Adrenal gland (tissue), 12 donors: ENCODE results near the gene NFATC3. TPM values are rescaled to one million over a fixed set of nuclear protein-coding genes. Genes with fewer than 3 reads are reported as not detected.

ENCODE experiments used
- DNase-seq, 7 donors: peaks; one replicate each; pipeline ENCODE4 v3.0.0-alpha.2; 2019 to 2020
- H3K27ac ChIP-seq, 5 donors: fragments of 200-600 bp; sonication (generic) in 4 of 5; 1 replicate in 3 of 5; 2 replicates in 2 of 5; pipeline versions ENCODE4 v1.5.1 to v1.8.0; 2016 to 2020; ENCODE audit warnings: mild to moderate bottlenecking in 1 of 5
- H3K27me3 ChIP-seq: fragments of 200-600 bp; 2 replicates; pipeline ENCODE4 v1.8.0; 2021
- H3K36me3 ChIP-seq, 2 donors: fragments of 200-600 bp; replicated peaks in 1 of 2; 1 replicate in 1 of 2; 2 replicates in 1 of 2; pipeline versions ENCODE4 v1.5.1 to v1.8.0; 2018 to 2022
- H3K4me1 ChIP-seq, 2 donors: fragments of 200-600 bp; replicated peaks in 1 of 2; 1 replicate in 1 of 2; 2 replicates in 1 of 2; pipeline versions ENCODE4 v1.5.1 to v1.8.0; 2018 to 2021
- H3K4me3 ChIP-seq, 4 donors: fragments of 200-600 bp; sonication (generic) in 3 of 4; one replicate each; pipeline ENCODE4 v1.5.1; 2016 to 2018
- H3K9me3 ChIP-seq, 3 donors: fragments of 200-600 bp; sonication (generic) in 1 of 3; replicated peaks in 1 of 3; 1 replicate in 2 of 3; 2 replicates in 1 of 3; pipeline versions ENCODE4 v1.5.1 to v1.8.0; 2016 to 2021
- POLR2A ChIP-seq, 2 donors: fragments of 450-650 bp; IDR thresholded peaks; one replicate each; pipeline ENCODE4 v1.6.1; 2017; ENCODE audit warnings: antibody characterized with exemption in 2 of 2, mild to moderate bottlenecking in 2 of 2, moderate library complexity in 1 of 2
- WGBS, 4 donors: extraction: QIAGEN DNeasy Blood & Tissue Kit in 2 of 4; methylation state at CpG; one replicate each; pipeline versions ENCODE4 v1.1.5 to v1.1.7; 2013 to 2017; 5-methylcytosine and 5-hydroxymethylcytosine counted together
- intact Hi-C, 2 donors: fragments of 100-400 bp; cut with DNase I; formaldehyde crosslinking; loops; one replicate each; pipeline versions ENCODE4 v1.14.1 to v1.15.0; 2022 to 2023
- polyA plus RNA-seq, 3 donors: library from polyadenylated mRNA; stranded (reverse); fragments of 200-250 nt in 2 of 3; fragments of 350-450 nt in 1 of 3; fragmentation: Illumina TruSeq in 1 of 3; extraction: RNeasy Lipid Tissue Mini Kit (QIAGEN cat#74804) in 1 of 3; gene quantifications; one replicate each; pipeline ENCODE4 v1.2.3, GENCODE V29; 2013 to 2014
- total RNA-seq, 9 donors: library from RNA; depleted of rRNA in 4 of 9; stranded (reverse); fragments of >200 nt in 4 of 9; fragments of 120-200 nt in 1 of 9; fragmentation: NEBNext Ultra II Directional in 1 of 9; extraction: Animal tissue kit (Norgen Biotek cat#: 25700) in 1 of 9; gene quantifications; one replicate each; pipeline versions ENCODE4 v1.1.0 to v1.2.4, GENCODE V29; 2013 to 2023
- TF ChIP-seq, protein P1 (sequence below), 6 experiments: fragments of 450-650 bp in 4 of 6; fragments of 200-600 bp in 2 of 6; sonication (generic) in 1 of 6; IDR thresholded peaks; 1 replicate in 5 of 6; 2 replicates in 1 of 6; pipeline versions ENCODE4 v1.5.1 to v1.8.0; 2016 to 2021; ENCODE audit warnings: antibody characterized with exemption in 6 of 6, mild to moderate bottlenecking in 2 of 6, moderate library complexity in 1 of 6
- donor health status: healthy with polysubstance abuse.
- donor health status: Bipolar disorder and iron deficiency.
- donor health status: DM: yes; HTN: yes; CAD: no.
- donor health status: DM: no; HTN: no; CAD: no.
- donor health status: DM: no; HTN: no; CAD: no.
- donor health status: DM: yes; HTN: yes; CAD: no.

Gene NFATC3
- total and polyA plus RNA-seq, 12 donors = 6.6 to 81.2 (median 34.3) TPM

GRCh38 chr16:68076560-68076959, 8.6 kb upstream of the NFATC3 start:
- no peaks in the 10 kb centered on the region for H3K9me3 ChIP-seq
- TF ChIP-seq, protein P1, sequence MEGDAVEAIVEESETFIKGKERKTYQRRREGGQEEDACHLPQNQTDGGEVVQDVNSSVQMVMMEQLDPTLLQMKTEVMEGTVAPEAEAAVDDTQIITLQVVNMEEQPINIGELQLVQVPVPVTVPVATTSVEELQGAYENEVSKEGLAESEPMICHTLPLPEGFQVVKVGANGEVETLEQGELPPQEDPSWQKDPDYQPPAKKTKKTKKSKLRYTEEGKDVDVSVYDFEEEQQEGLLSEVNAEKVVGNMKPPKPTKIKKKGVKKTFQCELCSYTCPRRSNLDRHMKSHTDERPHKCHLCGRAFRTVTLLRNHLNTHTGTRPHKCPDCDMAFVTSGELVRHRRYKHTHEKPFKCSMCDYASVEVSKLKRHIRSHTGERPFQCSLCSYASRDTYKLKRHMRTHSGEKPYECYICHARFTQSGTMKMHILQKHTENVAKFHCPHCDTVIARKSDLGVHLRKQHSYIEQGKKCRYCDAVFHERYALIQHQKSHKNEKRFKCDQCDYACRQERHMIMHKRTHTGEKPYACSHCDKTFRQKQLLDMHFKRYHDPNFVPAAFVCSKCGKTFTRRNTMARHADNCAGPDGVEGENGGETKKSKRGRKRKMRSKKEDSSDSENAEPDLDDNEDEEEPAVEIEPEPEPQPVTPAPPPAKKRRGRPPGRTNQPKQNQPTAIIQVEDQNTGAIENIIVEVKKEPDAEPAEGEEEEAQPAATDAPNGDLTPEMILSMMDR (IDR thresholded peaks at IDR 0.05) = no peak
- TF ChIP-seq POLR2A (IDR thresholded peaks at IDR 0.05) = no peak
- H3K27me3 ChIP-seq = no peaks in the 10 kb centered on the region
- H3K36me3 ChIP-seq = peaks cover 0 to 17% of the 10 kb centered on the region in 2 donors
- no peak overlapping the region for H3K4me3 ChIP-seq
- WGBS, 4 donors = 66 to 90% (median 74%) methylated on average over 2 to 3 of the region's 3 CpGs
- intact Hi-C loops = no loop called here
- H3K27ac ChIP-seq = peak overlapping the region in 1 of 5 donors; percentile 20
- H3K4me1 ChIP-seq = peaks cover 42 to 44% of the 10 kb centered on the region in 2 donors
- DNase-seq = peak in 1 of 7 donors; percentile 60

- DNase-seq = peak in 1 of 7 donors; percentile 50
- 81 to 84% (median 82%) methylated on average over 6 to 7 of the region's 7 CpGs for WGBS, 4 donors
- intact Hi-C loops = no loop called here
Measured at GRCh38 chr16:68077866-68078700, 7.1 kb upstream of the NFATC3 start.

GRCh38 chr16:68078701-68079375, 6.3 kb upstream of the NFATC3 start:
- WGBS, 4 donors = 90 to 94% (median 93%) methylated on average over 2 to 8 of the region's 8 CpGs
- H3K36me3 ChIP-seq = peaks cover 0 to 16% of the 10 kb centered on the region in 2 donors

More at GRCh38 chr16:68077866-68078700, 7.1 kb upstream of the NFATC3 start:
- Histone ChIP-seq H3K27me3 (no peaks in the 10 kb centered on the region), H3K27ac (peak overlapping the region in 3 of 5 donors; percentile 7 to 81 (median 13)), H3K36me3 (peaks cover 0 to 17% of the 10 kb centered on the region in 2 donors), H3K4me1 (peaks cover 35 to 45% of the 10 kb centered on the region in 2 donors), H3K4me3 (no peak overlapping the region), H3K9me3 (no peaks in the 10 kb centered on the region)
- TF ChIP-seq, protein P1 (IDR thresholded peaks at IDR 0.05) = no peak
- TF ChIP-seq POLR2A (IDR thresholded peaks at IDR 0.05) = no peak

GRCh38 chr16:68079376-68079625, 5.9 kb upstream of the NFATC3 start:
- Histone ChIP-seq H3K27ac (peak overlapping the region in 3 of 5 donors; percentile 69 to 81 (median 80)), H3K36me3 (peaks cover 0 to 11% of the 10 kb centered on the region in 2 donors), H3K4me3 (no peak overlapping the region), H3K4me1 (peaks cover 40 to 57% of the 10 kb centered on the region in 2 donors), H3K9me3 (no peaks in the 10 kb centered on the region), H3K27me3 (no peaks in the 10 kb centered on the region)
- TF ChIP-seq POLR2A (IDR thresholded peaks at IDR 0.05) = no peak
- TF ChIP-seq, protein P1 (IDR thresholded peaks at IDR 0.05) = no peak
- intact Hi-C loops = no loop called here
- no peak for DNase-seq

More at GRCh38 chr16:68078701-68079375, 6.3 kb upstream of the NFATC3 start:
- peak in 1 of 7 donors; percentile 50 for DNase-seq
- H3K9me3 ChIP-seq = no peaks in the 10 kb centered on the region
- H3K4me3 ChIP-seq = no peak overlapping the region
- TF ChIP-seq, protein P1 (IDR thresholded peaks at IDR 0.05) = no peak
- TF ChIP-seq POLR2A (IDR thresholded peaks at IDR 0.05) = no peak
- H3K27me3 ChIP-seq = no peaks in the 10 kb centered on the region
- intact Hi-C loops = no loop called here
- peak overlapping the region in 3 of 5 donors; percentile 69 to 81 (median 80) for H3K27ac ChIP-seq
- H3K4me1 ChIP-seq = peaks cover 36 to 52% of the 10 kb centered on the region in 2 donors
